GM06990 (cell line): ENCODE data around the gene PLCB4.

Source experiments
- DNase-seq: peaks from one replicate; pipeline ENCODE4 v3.0.0-alpha.2; 2011; ENCODE audit not compliant: insufficient read length; ENCODE audit errors: extremely low read depth
- H3K27me3 ChIP-seq: replicated peaks from 2 replicates; pipeline ENCODE4 v1.6.0; 2011; ENCODE audit warnings: low read length; ENCODE audit not compliant: control insufficient read depth, insufficient read depth
- H3K36me3 ChIP-seq: 2 replicates; pipeline ENCODE4 v1.5.1; 2011; ENCODE audit warnings: low read length; ENCODE audit not compliant: control insufficient read depth, insufficient read depth
- H3K4me3 ChIP-seq: replicated peaks from 2 replicates; pipeline ENCODE4 v1.5.1; 2011; ENCODE audit warnings: low read depth, mild to moderate bottlenecking, control low read depth, low read length
- CTCF ChIP-seq: IDR thresholded peaks from 2 replicates; pipeline ENCODE4 v1.5.1; 2011; ENCODE audit warnings: low read length, control low read depth, mild to moderate bottlenecking, inconsistent platforms; ENCODE audit not compliant: insufficient read depth, poor library complexity, severe bottlenecking

Gene PLCB4

GRCh38 chr20:9483131-9483530 is 414.2 kb downstream of the PLCB4 start:
- Histone ChIP-seq H3K4me3 (no peak overlapping the region), H3K36me3 (no peaks in the 10 kb centered on the region), H3K27me3 (no peaks in the 10 kb centered on the region)
- no peak for TF ChIP-seq CTCF
- no peak for DNase-seq

GRCh38 chr20:9485614-9486340 is 416.9 kb downstream of the PLCB4 start:
- no peak for TF ChIP-seq CTCF
- no peak overlapping the region for H3K4me3 ChIP-seq
- H3K27me3 ChIP-seq: no peaks in the 10 kb centered on the region
- no peaks in the 10 kb centered on the region for H3K36me3 ChIP-seq
- no peak for DNase-seq

- no peak for DNase-seq
- Histone ChIP-seq H3K4me3 (no peak overlapping the region), H3K36me3 (no peaks in the 10 kb centered on the region)
Observed at GRCh38 chr20:9487231-9487630, 418.3 kb downstream of the PLCB4 start.

GRCh38 chr20:9488063-9488462 is 419.2 kb downstream of the PLCB4 start:
- Histone ChIP-seq H3K27me3 (no peaks in the 10 kb centered on the region), H3K36me3 (no peaks in the 10 kb centered on the region), H3K4me3 (no peak overlapping the region)
- DNase-seq: no peak
- no peak for TF ChIP-seq CTCF

More at GRCh38 chr20:9487231-9487630, 418.3 kb downstream of the PLCB4 start:
- TF ChIP-seq CTCF: no peak
- H3K27me3 ChIP-seq: no peaks in the 10 kb centered on the region

GRCh38 chr20:9490161-9490560 is 421.3 kb downstream of the PLCB4 start:
- H3K36me3 ChIP-seq: no peaks in the 10 kb centered on the region
- TF ChIP-seq CTCF: no peak
- no peak for DNase-seq
- H3K27me3 ChIP-seq: no peaks in the 10 kb centered on the region
- H3K4me3 ChIP-seq: no peak overlapping the region

GRCh38 chr20:9490631-9491030 is 421.7 kb downstream of the PLCB4 start:
- H3K4me3 ChIP-seq: no peak overlapping the region
- no peaks in the 10 kb centered on the region for H3K36me3 ChIP-seq
- no peak for TF ChIP-seq CTCF
- DNase-seq: no peak
- H3K27me3 ChIP-seq: no peaks in the 10 kb centered on the region
